Regular cardiac myocyte (primary cell): ENCODE results near the gene KIF18A. TPM values are rescaled to one million over a fixed set of nuclear protein-coding genes. Genes with fewer than 3 reads are reported as not detected.

ENCODE experiments used
- total RNA-seq: library from RNA; depleted of rRNA; stranded (reverse); fragments of >200 nt; gene quantifications from 2 replicates; pipeline ENCODE4 v1.2.3, GENCODE V29; 2014

Gene KIF18A
- 6.5 and 29.1 TPM in 2 replicates for total RNA-seq

DNA sequence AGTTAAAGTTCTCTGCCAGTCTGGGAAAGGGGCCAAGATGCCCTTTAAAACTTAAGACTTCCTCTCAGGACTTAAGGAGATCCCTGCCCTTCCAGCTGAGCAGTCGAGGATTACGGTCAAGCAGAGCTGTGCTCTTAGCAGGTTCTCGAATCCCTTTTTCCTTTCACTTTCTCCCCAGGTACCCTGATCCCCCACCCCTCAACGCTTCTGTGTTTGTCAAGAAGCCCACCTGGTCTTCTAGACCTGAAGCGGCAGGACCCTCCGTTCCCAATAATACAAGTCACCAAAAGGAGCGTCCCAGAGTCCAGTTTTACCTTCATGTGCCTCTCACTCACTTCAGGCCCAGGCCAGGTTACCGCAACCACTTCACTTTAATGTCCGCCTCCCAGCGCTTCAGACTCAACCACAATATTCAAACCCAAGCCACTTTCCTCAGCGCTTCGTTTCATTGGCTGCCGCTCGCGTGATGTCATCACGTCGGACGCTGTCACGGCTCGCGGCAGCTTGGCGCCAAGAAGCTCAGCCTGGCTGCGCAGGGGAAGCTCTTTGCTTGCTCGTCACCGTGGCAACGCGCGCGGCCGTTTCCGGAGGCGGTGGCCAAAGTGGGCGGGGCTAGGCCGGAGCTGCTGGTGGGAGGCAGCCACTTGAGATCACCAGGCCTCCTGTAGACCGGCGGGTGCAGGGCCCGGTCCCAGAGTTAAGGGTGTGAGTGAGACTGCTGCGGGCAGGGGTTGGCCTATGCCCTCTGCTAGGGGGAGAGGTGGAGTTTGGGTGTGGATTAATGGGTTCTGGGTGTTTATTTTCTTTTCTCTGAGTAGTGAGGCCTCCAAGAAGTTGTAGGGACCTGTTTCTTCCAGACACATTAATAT, at the start of gene KIF18A, which contains the start of gene METTL15:
TSS of gene KIF18A (minus strand) at position 407 of the 869 bp plus-strand sequence. CDS start 10,209 bp downstream, outside the sequence.
TSS of gene METTL15 (plus strand) at position 639 of the 869 bp plus-strand sequence. CDS start 4,947 bp downstream, outside the sequence.

Other genes starting within 250 kb of the KIF18A start
- 16.5 and 24.8 TPM in 2 replicates for gene METTL15, start 232 bp upstream of the KIF18A start, total RNA-seq